Stimulated activated CD4-positive, alpha-beta T cell treated with anti-CD3 and anti-CD28 coated beads, Interleukin-12 subunit alpha, Interleukin-12 subunit beta, amount 100 ng/mL, for 24 hours (primary cell): ENCODE data around the gene EIF2AK2.
"Not testable (repeated sequence)": the region's sequence is repeated elsewhere in the genome, so short reads cannot be mapped to it uniquely, and the experiment has no call there.

Experiments used
- DNase-seq, 2 experiments: peaks; one replicate each; pipeline ENCODE4 v3.0.0-alpha.2; 2020; ENCODE audit warnings: low read depth in 2 of 2

Gene EIF2AK2

DNA sequence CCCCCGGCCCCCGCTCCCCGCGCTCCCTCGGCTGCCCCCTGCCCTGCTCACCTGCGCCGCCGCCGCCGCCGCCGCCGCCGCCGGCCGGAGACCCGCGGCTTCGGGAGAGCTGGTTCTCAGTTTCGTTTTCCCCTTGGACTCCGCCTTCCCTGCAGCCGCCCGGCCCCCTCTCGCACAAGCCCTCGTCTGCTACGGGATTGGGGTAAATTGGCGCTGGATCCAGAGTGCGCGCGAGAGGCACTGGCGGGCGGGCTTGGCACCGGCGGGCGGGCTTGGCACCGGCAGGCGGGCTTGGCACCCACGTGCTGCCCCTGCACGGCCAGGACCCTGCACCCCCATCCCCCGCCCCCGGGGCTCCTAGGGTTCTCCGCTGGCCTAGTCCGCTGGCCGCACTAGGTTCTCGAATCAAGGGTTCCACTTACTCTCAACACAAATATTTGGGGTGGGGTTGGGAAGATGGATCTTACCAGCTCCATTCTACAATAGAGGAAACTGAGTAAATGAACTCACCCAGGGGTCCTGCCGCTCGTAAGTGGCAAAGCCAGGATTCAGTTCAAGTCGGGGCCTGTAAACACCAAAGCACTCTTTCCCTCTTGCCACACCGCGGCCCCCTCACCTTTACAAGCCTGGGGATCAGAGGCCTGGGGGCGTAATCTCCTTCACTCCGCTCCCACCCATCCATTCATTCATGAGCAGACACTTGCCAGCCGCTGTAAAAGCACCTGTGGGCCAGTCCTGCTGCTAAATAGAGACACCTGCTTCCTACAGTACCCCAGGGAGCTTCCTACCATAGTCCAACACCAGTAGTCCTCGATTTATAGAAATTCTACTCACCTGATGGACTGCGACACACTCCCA lies at the start of gene EIF2AK2:
Gene EIF2AK2 (minus strand): TSS at position 124 of the 858 bp plus-strand sequence. CDS start 9,174 bp downstream, outside the sequence.
- DNase-seq: peak; percentile 52 to 70

DNA sequence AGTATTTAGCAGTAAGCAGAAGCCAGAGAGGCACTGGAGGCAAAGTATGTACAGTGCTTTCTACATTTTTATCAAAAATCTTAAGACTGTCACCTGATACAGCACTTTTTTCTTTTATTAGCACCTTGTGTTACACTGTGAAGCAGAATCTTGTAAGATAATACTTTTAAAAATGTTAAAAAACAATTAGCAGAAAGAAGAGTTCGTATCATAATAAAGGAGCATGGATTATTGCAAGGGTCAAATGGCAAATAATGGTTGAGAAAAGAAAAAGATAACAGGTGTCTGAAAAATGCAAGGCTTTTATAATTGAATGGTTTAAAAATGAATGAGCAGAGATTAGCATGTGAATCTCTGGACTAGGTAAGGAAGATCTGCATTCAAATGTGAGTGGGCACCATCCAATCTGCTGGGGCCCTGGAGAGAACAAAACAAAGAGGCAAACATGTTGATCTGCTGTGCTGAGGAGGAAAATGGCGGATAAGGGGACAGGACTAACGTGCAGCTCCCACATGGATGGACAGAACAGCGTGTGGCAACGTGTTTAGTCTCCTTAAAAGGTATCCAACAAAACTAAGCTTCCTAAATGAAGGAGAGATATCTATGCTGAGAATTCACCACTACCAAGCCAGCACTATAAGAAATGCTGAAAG lies 49.0 kb upstream of the EIF2AK2 start:
- no peak for DNase-seq

DNA sequence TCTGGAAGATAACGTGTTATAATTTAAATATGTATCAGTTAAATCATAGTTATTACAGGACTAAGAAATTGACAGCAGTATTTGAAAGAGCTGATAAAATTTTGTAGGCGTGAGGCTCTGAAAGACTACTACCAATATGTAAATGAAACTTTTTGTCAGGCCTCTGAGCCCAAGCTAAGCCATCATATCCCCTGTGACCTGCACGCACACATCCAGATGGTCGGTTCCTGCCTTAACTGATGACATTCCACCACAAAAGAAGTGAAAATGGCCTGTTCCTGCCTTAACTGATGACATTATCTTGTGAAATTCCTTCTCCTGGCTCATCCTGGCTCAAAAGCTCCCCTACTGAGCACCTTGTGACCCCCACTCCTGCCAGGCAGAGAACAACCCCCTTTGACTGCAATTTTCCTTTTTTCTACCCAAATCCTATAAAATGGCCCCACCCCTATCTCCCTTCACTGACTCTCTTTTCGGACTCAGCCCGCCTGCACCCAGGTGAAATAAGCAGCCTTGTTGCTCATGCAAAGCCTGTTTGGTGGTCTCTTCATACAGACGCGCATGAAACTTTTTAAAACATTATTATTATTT lies 48.4 kb upstream of the EIF2AK2 start:
- not testable (repeated sequence) for DNase-seq

DNA sequence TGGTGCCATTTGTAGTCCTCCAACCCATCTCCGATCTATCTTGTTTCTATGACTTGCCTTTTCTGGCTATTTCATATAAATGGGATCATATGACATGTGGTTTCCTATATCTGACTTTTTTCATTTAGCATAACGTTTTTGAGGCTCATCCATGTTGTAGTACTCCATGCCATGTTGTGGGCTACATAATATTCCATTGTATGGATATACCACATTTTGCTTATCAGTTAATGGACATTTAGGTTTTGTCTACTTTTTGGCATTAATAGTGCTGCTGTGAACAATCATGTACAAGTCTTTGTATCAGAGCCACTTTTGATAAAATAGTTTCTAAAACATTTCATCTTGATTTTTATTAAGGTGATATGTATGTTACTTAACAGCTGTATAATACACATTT lies 46.9 kb upstream of the EIF2AK2 start:
- DNase-seq: no peak

DNA sequence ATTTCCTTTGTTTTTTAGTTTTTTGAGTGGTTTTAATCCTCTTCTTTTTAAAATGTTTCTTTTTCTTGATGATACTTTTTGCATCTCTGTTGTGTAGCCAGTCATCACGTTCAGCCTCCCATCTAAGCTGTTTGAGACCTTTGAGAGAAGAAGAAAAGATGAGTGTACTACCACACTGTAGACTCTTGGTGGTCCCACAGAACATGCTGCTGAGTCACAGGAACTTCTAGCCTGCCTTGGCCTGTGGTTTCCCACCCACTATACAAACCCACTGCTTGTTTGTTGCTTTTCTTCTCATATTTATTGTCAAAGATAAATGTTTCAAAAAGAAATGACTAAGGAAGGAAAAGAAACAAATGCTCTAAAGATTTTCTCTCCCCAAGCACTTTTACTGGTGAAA lies 45.0 kb upstream of the EIF2AK2 start:
- DNase-seq: no peak

DNA sequence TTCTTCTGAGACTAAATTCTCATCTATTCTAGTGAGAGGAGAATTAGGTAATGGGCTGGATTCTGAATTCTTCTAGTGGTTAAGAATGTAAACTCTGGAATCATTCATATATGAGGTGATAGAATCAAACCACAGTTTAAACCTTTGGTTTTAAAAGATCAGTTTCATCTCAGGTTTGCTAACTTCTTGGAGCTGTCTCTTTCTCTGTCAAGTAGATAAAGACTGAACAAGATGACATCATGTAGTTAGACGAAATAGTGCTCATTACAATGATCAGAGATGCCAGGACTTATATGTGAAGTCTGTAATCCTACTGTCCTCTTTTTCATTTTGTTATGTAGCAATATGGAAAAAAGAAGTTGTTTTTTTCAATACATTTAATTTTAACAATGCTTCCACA lies 44.4 kb upstream of the EIF2AK2 start:
- DNase-seq: no peak

DNA sequence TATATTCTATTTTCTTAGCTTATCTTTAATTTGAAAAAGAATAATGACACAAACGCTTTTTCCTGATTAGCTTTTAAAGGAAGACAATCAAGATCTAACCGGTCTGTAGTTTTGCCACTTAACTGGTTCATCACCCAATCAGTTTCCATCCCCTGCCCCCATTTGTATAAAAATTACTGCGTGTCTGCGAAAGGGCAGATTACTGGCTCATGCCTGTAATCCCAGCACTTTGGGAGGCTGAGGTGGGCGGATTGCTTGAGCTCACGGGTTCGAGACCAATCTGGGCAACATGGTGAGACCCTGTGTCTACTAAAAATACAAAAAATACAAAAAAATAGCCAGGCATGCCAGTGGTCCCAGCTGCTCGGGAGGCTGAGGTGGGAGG lies 41.9 kb upstream of the EIF2AK2 start:
- DNase-seq: no peak

DNA sequence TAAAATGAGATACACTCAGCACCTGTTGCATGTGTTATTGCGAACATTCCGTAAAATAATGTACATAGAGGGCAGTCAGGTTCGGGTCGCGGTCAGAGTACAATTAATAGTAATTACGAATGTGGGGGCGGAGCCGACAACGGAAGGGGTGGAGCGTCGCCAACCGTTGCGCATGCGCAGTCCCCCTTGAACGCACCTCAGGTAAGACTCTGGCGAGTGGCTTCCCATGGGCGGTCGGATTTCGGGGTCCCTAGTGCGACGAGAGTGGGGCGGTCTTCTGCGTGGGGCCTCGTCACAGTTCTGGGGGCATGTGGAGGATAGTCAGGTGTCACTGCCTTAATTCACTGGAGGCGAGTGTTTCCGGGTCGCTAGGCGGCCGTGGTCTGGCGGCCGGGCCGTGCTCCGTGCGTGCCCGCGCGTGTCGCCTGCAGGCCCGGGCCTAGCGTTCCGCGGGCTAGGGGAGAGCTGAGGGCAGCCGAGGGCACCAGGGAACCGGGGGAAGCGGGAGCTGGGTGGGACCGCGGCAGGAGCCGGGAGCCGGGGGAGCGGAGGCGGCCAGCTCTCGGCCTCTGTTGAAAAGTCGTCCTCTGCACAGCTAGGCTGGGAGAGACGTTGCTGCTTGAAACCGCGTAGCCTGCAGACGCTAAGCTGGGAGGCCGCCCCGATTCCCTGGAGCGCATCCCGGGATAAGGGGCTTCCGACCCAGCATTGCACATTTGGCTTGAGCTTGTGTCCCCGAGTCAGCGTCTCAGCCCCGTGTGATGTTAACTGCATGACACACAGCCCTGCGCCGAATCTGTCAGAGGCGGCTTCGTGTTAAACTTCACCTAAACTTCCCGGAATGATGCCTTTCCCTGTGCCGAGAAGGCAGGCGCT lies 39.8 kb upstream of the EIF2AK2 start, which contains the start of gene CEBPZOS:
Gene CEBPZOS (plus strand): TSS at position 177 of the 876 bp plus-strand sequence. CDS start 3,209 bp downstream, outside the sequence.
- peak; percentile 82 to 85 for DNase-seq

DNA sequence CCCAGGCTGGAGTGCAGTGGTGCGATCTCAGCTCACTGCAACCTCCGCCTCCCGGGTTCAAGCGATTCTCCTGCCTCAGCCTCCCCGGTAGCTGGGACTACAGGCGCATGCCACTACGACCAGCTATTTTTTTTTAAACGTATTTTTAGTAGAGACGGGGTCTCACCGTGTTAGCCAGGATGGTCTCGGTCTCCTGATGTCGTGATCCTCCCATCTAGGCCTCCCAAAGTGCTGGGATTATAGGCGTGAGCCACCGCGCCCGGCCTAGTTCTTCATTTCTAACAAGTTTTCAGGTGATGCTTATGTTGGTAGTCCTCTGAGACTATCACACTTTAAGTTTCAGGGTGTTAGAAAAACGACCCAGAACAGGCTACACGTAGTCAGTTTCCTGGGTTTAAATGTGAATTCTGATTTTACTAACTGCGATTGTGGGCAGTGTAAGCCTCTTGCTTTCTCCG lies 39.1 kb upstream of the EIF2AK2 start:
- not testable (repeated sequence) for DNase-seq

DNA sequence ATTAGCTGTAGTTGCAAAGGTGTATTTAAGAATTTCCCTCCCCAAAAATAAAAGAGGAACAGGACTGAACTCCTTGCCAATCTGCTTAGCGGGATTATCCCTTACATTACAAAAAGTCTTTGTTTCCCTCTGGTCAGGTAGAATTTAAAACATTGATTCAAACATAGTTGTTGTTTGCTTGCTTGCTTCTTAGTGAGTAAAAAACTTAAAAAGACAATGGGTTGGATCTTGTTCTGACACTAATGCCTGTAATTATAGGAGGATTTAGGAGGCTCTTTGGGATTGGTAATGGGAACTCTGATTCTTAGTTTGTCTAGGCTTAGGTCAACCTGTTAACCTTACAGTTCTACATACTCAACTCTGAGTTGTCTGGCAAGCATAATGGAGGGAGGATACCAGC lies 35.8 kb upstream of the EIF2AK2 start:
- no peak for DNase-seq

DNA sequence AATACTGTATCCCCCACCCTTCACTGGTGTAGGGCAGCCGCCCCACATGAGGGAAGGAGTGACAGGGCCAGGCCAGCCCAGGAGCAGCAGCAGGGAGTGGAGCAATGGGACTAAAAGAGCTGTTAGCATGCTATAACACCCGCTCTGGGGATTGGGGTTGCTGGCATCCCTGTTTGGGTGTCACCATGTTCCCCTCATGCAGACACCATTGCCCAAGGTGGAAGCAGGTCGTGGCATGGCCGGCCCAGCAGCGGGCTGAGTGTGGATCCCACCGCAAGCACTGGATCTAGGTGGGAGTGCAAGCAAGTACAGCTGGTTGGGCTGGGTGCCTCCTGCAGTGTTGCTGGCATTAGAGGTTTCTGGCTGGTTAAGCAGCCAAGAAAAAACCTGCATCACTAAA lies 35.0 kb upstream of the EIF2AK2 start:
- DNase-seq: no peak

DNA sequence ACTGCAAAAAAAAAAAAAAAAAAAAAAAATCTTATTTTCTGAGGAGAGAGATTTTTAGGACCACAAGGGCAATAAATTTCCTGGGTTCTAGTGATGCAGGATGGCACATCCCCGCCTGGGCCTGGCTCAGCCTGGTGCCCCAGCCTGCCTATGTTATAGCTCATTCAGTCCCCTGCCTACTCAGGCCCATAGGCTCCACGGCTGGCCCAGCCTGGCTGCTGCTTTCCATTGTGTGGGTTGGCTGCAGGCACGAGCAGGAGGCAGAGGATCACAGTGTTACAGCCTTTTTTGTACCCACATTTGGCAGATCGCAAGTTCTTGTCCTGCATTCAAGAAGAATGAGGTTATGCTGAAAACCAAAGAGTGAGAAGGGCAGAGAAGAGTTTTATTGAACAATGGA lies 34.5 kb upstream of the EIF2AK2 start:
- DNase-seq: no peak

DNA sequence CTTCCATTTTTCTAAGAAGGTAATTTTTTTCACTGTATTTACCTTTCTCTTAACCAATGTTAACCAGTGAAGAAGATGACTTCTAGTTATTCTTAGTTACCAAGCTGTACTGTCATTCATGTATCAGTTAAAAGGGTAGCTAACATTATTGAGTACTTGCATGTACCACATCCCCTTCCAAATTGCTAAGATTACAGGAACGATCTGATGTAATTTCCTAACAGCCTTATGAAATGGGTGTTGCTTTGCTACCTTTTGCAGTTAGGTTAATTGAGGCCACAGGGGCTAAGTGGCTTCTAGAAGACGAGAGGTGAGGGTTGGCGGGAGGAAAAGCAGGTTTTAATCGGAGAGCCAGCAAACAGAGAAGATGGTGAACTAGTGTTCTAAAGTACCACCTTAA lies 33.5 kb upstream of the EIF2AK2 start:
- no peak for DNase-seq

DNA sequence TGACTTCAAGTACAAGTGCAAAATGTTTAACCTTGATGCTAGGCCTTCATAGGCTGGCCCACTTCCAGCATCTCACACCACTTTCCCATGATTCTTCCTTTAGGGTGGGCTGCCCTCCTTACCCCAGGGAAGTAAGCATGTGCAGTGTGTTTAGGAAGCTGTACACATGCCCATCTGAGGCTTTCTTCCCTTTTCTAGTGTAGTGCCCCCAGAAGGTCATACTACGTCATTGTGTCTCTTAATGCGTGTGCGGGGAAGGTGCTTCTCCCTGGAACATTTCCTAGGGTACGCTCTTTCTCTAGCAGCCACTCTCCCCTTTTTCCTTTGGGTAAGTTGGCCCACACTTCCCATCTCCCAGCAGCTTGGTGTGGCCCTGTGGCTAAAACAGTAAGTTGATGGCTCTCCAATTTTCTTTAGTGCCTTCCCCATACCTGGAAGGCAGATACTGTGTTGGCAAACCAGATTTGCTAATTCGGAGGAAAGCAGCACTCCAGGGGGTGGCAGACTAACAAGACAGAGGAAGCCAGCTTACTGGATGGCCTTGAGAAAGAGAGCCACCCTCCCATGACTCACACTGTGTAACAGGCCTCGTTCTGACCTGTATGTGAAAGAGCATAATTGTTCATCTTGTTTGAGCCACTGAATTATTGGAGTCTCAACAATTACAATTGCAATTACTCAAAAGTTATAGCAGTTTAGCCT lies 32.8 kb upstream of the EIF2AK2 start:
- DNase-seq: no peak

DNA sequence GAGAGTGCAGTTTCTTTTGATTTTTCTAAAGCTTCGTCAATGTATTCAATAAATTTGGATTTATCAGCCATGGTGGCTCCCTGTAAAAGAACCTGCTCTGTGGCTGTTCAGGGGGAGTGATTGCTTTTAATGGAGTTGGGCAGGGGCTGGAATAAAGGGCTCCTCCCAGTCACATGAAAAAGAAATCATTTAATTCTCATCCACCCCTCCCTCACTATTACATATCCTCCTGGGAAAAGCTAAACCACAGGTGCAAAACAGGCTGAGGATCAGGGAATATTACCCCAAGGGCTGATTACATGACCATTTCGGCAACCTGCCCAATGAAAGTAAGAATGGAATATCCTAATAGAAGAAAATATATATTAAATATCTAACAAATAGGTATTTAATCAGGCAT lies 31.8 kb upstream of the EIF2AK2 start, which contains the start of gene SULT6B1:
Gene SULT6B1 (minus strand): TSS at position 101 of the 400 bp plus-strand sequence. CDS start 30 bp downstream, at position 71.
- no peak for DNase-seq

DNA sequence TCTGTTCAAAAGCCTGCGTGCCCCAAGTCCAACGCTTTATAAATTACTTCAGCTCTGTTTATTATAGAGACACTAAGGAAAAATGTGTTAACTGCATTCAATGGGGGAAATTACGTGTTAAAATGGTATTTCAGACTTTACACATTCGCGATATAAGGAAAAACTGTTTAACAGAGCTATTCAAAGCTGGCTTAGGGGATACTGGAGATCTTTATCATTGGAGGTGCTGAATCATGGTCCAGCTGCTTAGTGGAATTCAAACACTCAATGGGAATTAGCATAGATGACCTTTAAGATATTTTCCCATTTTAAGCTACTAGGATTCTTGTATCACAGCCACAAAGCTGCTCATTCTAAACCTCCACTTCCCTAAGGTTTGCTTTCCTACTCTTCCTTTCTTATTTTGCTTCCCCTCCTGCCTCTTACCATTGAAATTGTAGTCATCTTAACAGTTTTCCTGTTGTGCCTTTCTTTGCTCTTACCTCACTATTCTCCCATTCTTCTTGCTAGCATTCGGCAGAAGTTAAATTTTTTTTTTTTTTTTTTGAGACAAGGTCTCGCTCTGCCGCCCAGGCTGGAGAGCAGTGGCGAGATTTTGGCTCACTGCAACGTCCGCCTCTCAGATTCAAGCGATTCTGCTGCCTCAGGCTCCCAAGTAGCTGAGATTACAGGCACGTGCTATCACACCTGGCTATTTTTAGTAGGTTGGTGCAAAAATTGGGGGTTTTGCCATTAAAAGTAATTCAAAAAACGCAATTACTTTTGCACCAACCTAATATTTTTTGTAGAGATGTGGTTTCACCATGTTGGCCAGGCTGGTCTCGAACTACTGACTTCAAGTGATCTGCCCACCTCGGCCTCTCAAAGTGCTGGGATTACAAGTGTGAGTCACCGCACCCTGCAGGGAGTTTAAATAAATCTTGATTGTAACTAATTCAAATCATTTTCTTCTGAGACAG lies 25.2 kb upstream of the EIF2AK2 start:
- DNase-seq: no peak

DNA sequence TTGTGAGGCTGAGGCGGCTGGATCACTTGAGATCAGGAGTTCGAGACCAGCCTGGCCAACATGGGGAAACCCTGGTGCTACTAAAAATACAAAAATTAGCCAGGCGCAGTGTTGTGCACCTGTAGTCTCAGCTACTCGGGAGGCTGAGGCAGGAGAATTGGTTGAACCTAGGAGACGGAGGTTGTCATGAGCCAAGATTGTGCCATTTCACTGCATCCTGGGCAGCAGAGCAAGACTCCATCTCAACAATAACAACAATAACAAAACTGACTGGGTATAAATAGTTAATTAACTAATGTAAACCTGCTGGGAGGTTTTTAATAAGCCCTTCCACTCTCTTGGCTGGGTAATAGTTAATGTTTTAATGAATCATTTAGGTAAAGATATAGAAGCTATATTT lies 23.9 kb upstream of the EIF2AK2 start:
- DNase-seq: no peak

DNA sequence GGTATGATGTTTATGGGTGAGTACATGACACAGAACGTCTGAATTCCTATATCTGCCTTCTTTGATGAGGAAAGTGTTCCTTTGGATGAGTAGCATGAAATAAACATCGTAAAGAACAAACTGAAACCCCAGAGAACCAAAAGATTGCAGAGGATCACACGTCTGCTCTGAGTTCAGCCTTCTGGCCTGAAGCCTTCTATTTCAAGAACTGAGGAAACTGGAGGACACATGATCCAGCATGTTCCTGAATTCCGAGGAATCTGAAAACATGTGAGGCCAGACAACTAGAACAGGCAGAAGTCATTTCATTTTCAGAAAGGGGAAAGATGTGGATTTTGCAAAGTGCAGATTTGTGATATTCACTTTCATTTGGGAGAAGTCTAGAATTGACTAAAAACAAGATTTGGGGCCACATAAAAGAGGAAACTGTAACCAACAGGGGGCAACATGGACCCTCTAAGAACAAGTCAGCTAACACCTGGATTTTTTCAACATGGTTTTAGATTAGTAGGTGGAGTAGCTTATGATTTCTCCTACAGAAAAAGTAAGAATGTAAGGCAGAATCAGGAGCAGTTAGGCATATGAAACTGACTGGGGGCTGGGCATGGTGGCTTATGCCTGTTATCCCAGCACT lies 23.3 kb upstream of the EIF2AK2 start:
- DNase-seq: no peak

DNA sequence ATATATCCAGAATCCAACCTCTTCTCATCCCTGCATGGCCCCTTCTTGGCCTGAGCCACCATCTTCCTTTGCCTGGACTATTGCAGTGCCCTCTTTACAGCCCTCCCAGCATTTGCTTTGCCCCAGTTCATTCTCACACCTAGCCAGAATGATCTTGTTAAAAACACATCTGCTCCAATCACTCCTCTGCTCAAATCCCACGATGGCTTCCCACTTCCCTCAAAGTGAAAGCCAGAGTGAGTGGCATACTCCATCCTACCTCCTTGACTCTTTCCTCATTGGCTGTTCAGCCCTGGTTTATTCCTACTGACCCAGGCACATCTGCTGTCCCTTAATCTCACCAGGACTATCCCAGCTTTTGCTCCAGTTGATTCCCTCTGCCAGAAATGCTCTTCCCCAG lies 17.0 kb upstream of the EIF2AK2 start:
- no peak for DNase-seq
